HEK293 (cell line): ENCODE results near the gene PRR33.

Experiments used
- CTCF ChIA-PET: fragments of 350-600 bp; formaldehyde crosslinking; extraction: SDS; loops from one replicate; lab custom pipeline; 2021; ENCODE audit warnings: antibody characterized with exemption; lab: Yijun Ruan, JAX
- POLR2A ChIA-PET: fragments of 300-600 bp; formaldehyde crosslinking; extraction: SDS; loops from one replicate; lab custom pipeline; 2020; ENCODE audit warnings: antibody characterized with exemption, inconsistent platforms; lab: Yijun Ruan, JAX
- H3K27ac ChIP-seq: fragments of 200-500 bp; sonication (Bioruptor generic); 2 replicates; pipeline ENCODE4 v1.5.1; 2014; ENCODE audit warnings: low read depth, low read length, control low read depth, inconsistent platforms; ENCODE audit errors: extremely low read depth
- H3K36me3 ChIP-seq, 2 experiments: fragments of 200-500 bp in 1 of 2; sonication (Bioruptor generic) in 1 of 2; 1 replicate in 1 of 2; 2 replicates in 1 of 2; pipeline ENCODE4 v1.5.1; 2014 to 2017; ENCODE audit warnings: inconsistent platforms in 2 of 2, low read length in 2 of 2; ENCODE audit not compliant: control insufficient read depth in 2 of 2, insufficient read depth in 1 of 2
- H3K4me1 ChIP-seq: fragments of 200-500 bp; sonication (Bioruptor generic); 2 replicates; pipeline ENCODE4 v1.5.1; 2014; ENCODE audit warnings: mild to moderate bottlenecking, low read length, inconsistent platforms; ENCODE audit not compliant: control insufficient read depth, insufficient read depth
- H3K4me3 ChIP-seq: 2 replicates; pipeline ENCODE4 v1.5.1; 2011; ENCODE audit warnings: low read depth, mild to moderate bottlenecking, control low read depth, low read length, moderate library complexity
- H3K9me3 ChIP-seq: fragments of 200-500 bp; sonication (Bioruptor generic); 2 replicates; pipeline ENCODE4 v1.5.1; 2014; ENCODE audit warnings: low read depth, low read length, inconsistent platforms; ENCODE audit not compliant: control insufficient read depth, insufficient read depth
- EGR2 ChIP-seq: fragments of 450-650 bp; formaldehyde crosslinking; IDR thresholded peaks from 2 replicates; pipeline ENCODE4 v1.5.1; 2016; ENCODE audit warnings: low read depth, missing biosample characterization, missing genetic modification characterization
- OVOL3 ChIP-seq: fragments of 450-650 bp; formaldehyde crosslinking; IDR thresholded peaks from 2 replicates; pipeline ENCODE4 v1.5.1; 2016; ENCODE audit warnings: missing biosample characterization, missing genetic modification characterization
- PRDM4 ChIP-seq: fragments of 450-650 bp; formaldehyde crosslinking; IDR thresholded peaks from 2 replicates; pipeline ENCODE4 v1.5.1; 2017; ENCODE audit warnings: missing biosample characterization, missing genetic modification characterization
- SCRT1 ChIP-seq: fragments of 450-650 bp; formaldehyde crosslinking; IDR thresholded peaks from 2 replicates; pipeline ENCODE4 v1.5.1; 2016; ENCODE audit warnings: missing biosample characterization, missing genetic modification characterization, borderline replicate concordance
- SCRT2 ChIP-seq: fragments of 450-650 bp; formaldehyde crosslinking; IDR thresholded peaks from 2 replicates; pipeline ENCODE4 v1.5.1; 2016; ENCODE audit warnings: missing biosample characterization, missing genetic modification characterization
- ZNF18 ChIP-seq: fragments of 450-650 bp; formaldehyde crosslinking; IDR thresholded peaks from 2 replicates; pipeline ENCODE4 v1.5.1; 2016; ENCODE audit warnings: missing biosample characterization, missing genetic modification characterization
- ZNF202 ChIP-seq: fragments of 450-650 bp; formaldehyde crosslinking; IDR thresholded peaks from 2 replicates; pipeline ENCODE4 v1.5.1; 2016; ENCODE audit warnings: missing biosample characterization, missing genetic modification characterization, borderline replicate concordance
- ZNF23 ChIP-seq: fragments of 450-650 bp; formaldehyde crosslinking; IDR thresholded peaks from 2 replicates; pipeline ENCODE4 v1.5.1; 2016; ENCODE audit warnings: missing biosample characterization, missing genetic modification characterization, borderline replicate concordance
- ZNF391 ChIP-seq: fragments of 450-650 bp; formaldehyde crosslinking; IDR thresholded peaks from 2 replicates; pipeline ENCODE4 v1.5.1; 2016; ENCODE audit warnings: low read depth, missing biosample characterization, missing genetic modification characterization, borderline replicate concordance
- ZNF404 ChIP-seq: fragments of 450-650 bp; formaldehyde crosslinking; IDR thresholded peaks from 2 replicates; pipeline ENCODE4 v1.5.1; 2017; ENCODE audit warnings: missing biosample characterization, missing genetic modification characterization
- ZNF449 ChIP-seq: fragments of 450-650 bp; formaldehyde crosslinking; IDR thresholded peaks from 2 replicates; pipeline ENCODE4 v1.5.1; 2017; ENCODE audit warnings: missing biosample characterization, mild to moderate bottlenecking, missing genetic modification characterization, moderate library complexity
- ZNF610 ChIP-seq: fragments of 450-650 bp; formaldehyde crosslinking; IDR thresholded peaks from 2 replicates; pipeline ENCODE4 v1.5.1; 2016; ENCODE audit warnings: missing biosample characterization, missing genetic modification characterization, borderline replicate concordance
- ZNF707 ChIP-seq: fragments of 450-650 bp; formaldehyde crosslinking; IDR thresholded peaks from 2 replicates; pipeline ENCODE4 v1.5.1; 2016; ENCODE audit warnings: missing biosample characterization, missing genetic modification characterization
- ZNF777 ChIP-seq: fragments of 450-650 bp; formaldehyde crosslinking; IDR thresholded peaks from 2 replicates; pipeline ENCODE4 v1.5.1; 2017; ENCODE audit warnings: missing biosample characterization, missing genetic modification characterization, borderline replicate concordance
- ZSCAN4 ChIP-seq: fragments of 450-650 bp; formaldehyde crosslinking; IDR thresholded peaks from 2 replicates; pipeline ENCODE4 v1.5.1; 2017; ENCODE audit warnings: missing biosample characterization, missing genetic modification characterization
- TF ChIP-seq, protein P1 (sequence below): fragments of 450-650 bp; formaldehyde crosslinking; IDR thresholded peaks from 2 replicates; pipeline ENCODE4; 2016; ENCODE audit warnings: missing biosample characterization, missing genetic modification characterization
- TF ChIP-seq, protein P2 (sequence below): fragments of 450-650 bp; formaldehyde crosslinking; IDR thresholded peaks from 2 replicates; pipeline ENCODE4 v1.5.1; 2016; ENCODE audit warnings: missing biosample characterization, missing genetic modification characterization, borderline replicate concordance
- TF ChIP-seq, protein P3 (sequence below): fragments of 450-650 bp; formaldehyde crosslinking; IDR thresholded peaks from 2 replicates; pipeline ENCODE4 v1.5.1; 2016; ENCODE audit warnings: missing biosample characterization, missing genetic modification characterization

PRR33 gene

DNA sequence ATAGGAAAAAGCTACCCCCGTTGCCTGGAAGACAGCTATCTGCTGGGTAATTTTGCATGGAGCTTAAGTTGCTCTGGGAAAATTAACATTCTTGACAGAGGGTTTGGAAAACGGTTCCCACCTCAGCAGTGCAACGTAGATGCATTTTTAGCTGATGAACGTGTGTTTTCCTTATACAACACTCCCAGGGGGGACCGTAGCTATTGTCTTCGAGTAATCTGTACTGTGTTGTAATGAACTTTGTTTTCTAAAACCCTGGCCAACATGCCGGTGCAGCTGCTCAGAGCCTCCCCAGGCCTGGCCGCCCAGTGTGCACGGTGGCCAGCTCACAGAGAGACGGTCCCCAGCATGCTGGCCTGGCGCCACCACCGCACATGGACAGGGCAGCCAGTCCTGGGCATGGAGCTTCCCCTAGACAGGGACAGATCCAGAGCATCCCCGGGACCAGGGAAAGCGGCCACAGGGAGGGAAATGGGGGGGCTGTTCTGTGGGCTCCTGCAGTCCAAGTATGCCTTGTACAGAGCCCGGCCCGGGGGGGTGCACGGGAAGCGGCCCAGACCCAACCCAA, 30.0 kb upstream of the PRR33 start (continued):
- no peak for TF ChIP-seq ZNF777 (tag by site-specific recombination)

DNA sequence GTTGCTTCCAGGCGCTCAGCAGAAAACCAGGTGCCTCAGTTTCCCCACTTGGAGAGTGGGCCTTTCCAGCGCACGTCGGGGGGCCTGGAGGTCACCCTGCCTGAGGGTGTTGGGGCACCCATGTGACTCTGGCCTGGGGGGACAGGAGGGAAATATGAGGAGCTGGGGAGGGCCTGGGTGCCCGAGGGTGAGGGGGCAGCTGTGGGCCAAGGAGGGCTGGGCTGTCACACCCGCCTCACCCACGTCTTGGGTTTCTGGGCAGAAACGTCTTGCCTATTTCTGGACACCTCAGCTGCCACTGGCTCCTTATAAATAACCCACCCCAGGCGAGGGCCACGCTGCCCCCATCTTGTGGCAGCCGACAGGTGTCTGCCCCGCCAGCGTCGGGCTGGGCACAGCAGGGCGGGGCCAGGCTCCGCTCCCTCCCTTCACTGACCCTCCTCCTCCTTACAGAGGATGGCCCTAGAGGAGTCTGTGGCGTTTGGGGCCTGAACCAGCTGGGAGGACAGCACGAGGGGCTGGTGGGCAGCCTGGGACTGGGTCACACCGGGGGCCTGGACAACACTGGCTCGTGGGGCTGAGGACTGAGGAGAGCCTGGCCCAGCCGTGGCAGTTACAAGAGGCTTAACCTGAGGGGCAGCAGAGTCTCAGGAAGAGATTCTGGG, 29.3 kb upstream of the PRR33 start:
- Histone ChIP-seq H3K4me3 (no peak overlapping the region), H3K4me1 (no peaks in the 10 kb centered on the region), H3K27ac (no peak overlapping the region), H3K36me3 (no peaks in the 10 kb centered on the region), H3K9me3 (no peaks in the 10 kb centered on the region)
- CTCF ChIA-PET = interaction anchor here (0.5 to 3.4 kb wide), 6 partner anchors 9 to 1172 kb away, joined by 3 to 12 read pairs (median 4); no protein-coding TSS in a partner anchor
- POLR2A ChIA-PET = no interaction called here
- TF ChIP-seq ZNF449 (tag by site-specific recombination) (peak; percentile 59; the same call in 1 of the 2 replicates), ZNF610 (tag by site-specific recombination) (no peak), ZSCAN4 (tag by site-specific recombination) (no peak), ZNF23 (tag by site-specific recombination) (no peak), ZNF391 (tag by site-specific recombination) (no peak), ZNF404 (no peak), SCRT1 (tag by site-specific recombination) (no peak), PRDM4 (tag by site-specific recombination) (no peak), ZNF202 (tag by site-specific recombination) (no peak), ZNF18 (tag by site-specific recombination) (no peak), EGR2 (tag by site-specific recombination) (no peak), OVOL3 (no peak), ZNF707 (tag by site-specific recombination) (no peak), SCRT2 (tag by site-specific recombination) (peak; percentile 58)
- TF ChIP-seq, protein P1, sequence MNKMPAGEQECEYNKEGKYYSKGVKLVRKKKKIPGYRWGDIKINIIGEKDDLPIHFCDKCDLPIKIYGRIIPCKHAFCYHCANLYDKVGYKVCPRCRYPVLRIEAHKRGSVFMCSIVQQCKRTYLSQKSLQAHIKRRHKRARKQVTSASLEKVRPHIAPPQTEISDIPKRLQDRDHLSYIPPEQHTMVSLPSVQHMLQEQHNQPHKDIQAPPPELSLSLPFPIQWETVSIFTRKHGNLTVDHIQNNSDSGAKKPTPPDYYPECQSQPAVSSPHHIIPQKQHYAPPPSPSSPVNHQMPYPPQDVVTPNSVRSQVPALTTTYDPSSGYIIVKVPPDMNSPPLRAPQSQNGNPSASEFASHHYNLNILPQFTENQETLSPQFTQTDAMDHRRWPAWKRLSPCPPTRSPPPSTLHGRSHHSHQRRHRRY (tag by site-specific recombination) = no peak
- TF ChIP-seq, protein P2, sequence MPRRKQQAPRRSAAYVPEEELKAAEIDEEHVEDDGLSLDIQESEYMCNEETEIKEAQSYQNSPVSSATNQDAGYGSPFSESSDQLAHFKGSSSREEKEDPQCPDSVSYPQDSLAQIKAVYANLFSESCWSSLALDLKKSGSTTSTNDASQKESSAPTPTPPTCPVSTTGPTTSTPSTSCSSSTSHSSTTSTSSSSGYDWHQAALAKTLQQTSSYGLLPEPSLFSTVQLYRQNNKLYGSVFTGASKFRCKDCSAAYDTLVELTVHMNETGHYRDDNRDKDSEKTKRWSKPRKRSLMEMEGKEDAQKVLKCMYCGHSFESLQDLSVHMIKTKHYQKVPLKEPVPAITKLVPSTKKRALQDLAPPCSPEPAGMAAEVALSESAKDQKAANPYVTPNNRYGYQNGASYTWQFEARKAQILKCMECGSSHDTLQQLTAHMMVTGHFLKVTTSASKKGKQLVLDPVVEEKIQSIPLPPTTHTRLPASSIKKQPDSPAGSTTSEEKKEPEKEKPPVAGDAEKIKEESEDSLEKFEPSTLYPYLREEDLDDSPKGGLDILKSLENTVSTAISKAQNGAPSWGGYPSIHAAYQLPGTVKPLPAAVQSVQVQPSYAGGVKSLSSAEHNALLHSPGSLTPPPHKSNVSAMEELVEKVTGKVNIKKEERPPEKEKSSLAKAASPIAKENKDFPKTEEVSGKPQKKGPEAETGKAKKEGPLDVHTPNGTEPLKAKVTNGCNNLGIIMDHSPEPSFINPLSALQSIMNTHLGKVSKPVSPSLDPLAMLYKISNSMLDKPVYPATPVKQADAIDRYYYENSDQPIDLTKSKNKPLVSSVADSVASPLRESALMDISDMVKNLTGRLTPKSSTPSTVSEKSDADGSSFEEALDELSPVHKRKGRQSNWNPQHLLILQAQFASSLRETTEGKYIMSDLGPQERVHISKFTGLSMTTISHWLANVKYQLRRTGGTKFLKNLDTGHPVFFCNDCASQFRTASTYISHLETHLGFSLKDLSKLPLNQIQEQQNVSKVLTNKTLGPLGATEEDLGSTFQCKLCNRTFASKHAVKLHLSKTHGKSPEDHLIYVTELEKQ (tag by site-specific recombination) = no peak
- TF ChIP-seq, protein P3, sequence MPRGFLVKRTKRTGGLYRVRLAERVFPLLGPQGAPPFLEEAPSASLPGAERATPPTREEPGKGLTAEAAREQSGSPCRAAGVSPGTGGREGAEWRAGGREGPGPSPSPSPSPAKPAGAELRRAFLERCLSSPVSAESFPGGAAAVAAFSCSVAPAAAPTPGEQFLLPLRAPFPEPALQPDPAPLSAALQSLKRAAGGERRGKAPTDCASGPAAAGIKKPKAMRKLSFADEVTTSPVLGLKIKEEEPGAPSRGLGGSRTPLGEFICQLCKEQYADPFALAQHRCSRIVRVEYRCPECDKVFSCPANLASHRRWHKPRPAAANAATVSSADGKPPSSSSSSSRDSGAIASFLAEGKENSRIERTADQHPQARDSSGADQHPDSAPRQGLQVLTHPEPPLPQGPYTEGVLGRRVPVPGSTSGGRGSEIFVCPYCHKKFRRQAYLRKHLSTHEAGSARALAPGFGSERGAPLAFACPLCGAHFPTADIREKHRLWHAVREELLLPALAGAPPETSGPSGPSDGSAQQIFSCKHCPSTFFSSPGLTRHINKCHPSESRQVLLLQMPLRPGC (tag by site-specific recombination) = no peak
